ENCODE measurements around the gene CYYR1. TPM values are rescaled to one million over a fixed set of nuclear protein-coding genes. Genes with fewer than 3 reads are reported as not detected.

Gene CYYR1
- total RNA-seq, 1 donor, result 6.2 TPM

DNA sequence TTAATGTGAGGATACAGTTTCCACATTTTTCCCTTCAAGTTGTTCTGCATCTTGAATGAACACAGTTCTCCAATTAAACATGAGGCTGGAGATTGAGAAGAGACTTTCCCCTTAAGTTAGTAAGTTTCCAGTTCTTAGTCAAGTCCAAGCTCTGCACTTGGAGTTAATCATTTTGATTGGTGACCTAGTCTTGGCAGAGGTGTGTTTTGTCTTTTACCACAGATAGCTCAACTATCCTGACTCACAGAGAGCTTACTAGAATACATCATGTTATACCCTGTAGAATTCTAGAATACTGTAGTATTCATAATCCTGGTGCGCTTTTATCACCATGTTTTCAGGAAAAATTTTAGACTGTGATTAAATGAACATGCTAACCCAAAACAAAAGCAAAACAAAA lies 129.2 kb downstream of the CYYR1 start:
- no peak for DNase-seq (ENCODE audit: low read depth in 2 of 3, low spot score in 2 of 3)

DNA sequence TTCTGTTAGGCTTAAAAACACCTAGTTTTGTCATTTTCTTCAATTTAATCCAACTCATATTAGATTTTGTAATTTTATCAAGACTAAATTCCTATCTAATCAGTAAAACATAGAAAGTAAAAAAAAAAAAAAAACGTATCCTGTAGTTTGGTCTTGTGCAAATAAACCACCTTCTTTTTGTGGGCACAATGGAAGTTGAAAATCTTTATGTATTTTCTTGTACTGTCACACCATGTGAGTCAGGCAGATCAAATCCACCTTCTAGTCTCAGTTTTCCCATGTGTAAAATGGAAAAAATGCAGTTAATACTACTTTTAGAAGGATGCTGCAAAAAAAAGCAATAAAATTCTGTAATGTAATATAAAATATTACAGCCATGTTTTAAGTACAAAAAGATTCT lies 129.8 kb downstream of the CYYR1 start:
- DNase-seq (ENCODE audit: low read depth in 2 of 3, low spot score in 2 of 3), result no peak

DNA sequence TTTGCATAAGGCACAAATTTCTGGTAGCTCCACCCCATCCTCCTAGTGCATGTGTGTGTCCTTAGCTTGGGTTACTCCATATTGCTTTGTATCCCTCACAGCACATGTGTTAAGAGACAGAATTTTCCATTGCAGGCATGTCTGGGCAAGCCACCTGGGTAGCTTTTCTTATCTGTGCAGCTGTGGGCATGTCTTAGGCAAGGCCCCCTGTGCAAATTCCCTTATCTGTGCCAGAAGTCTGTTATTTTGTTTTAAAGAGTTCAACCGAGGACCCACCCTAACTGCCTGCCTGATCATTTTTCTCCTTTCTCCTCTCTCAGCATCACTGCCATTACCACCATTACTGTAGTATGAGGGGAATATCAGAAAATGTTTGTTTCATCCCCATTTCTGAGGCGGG lies 131.9 kb downstream of the CYYR1 start:
- DNase-seq (ENCODE audit: low read depth in 2 of 3, low spot score in 2 of 3), result no peak

- DNase-seq (ENCODE audit: low read depth in 2 of 3, low spot score in 2 of 3), result no peak
These were observed 134.1 kb downstream of the CYYR1 start for GRCh38 chr21:26438976-26439375.

GRCh38 chr21:26437326-26438009 lies 135.6 kb downstream of the CYYR1 start:
- DNase-seq (ENCODE audit: low read depth in 2 of 3, low spot score in 2 of 3), result peak in 2 of 3 donors; percentile 8 to 52

- DNase-seq (ENCODE audit: low read depth in 2 of 3, low spot score in 2 of 3), result no peak
These were observed 139.7 kb downstream of the CYYR1 start for GRCh38 chr21:26433386-26433785.

GRCh38 chr21:26432410-26432809 lies 140.7 kb downstream of the CYYR1 start:
- peak in 1 of 3 donors; percentile 20 for DNase-seq (ENCODE audit: low read depth in 2 of 3, low spot score in 2 of 3)

DNA sequence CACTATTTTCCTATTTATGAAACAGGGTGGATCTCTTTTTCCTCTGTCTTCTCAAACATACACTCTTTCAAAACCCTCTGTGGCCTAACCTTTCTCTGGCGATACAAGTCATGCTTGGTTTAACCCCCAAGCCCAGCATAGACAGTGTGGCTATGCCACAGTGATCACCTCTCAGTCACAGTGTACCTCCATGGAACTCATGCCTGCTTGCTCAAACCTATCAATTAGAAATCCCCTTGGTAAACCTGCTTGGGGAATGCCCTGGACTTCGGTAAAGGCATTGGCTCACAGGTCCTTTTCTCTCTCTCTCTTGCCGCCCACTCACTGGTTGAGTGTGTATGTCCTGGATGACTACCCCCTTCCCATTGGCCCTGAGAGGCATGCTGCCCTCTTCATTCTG lies 147.5 kb downstream of the CYYR1 start:
- no peak for DNase-seq (ENCODE audit: low read depth in 2 of 3, low spot score in 2 of 3)

DNA sequence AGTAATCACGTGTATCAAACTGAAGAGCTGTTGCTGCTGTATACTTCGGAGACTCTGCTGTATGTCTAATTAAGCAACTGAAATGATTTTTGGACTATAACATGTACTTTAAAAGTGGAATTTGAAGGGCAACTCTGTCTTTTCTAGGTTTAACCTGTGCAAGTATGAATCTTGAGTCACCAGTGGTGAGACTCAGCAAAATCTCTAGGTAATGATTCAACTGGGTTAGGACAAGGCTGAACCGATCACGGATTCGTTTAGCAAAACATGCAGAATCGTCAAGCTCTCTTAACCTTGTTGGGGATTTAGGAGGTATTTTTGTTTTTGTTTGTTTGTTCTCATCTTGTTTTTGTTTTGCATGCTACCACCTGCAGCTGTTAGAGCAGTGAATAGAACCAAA lies 149.6 kb downstream of the CYYR1 start:
- DNase-seq (ENCODE audit: low read depth in 2 of 3, low spot score in 2 of 3), result no peak

- no peak for DNase-seq (ENCODE audit: low read depth in 2 of 3, low spot score in 2 of 3)
These were observed 150.4 kb downstream of the CYYR1 start for GRCh38 chr21:26422706-26423105.

DNA sequence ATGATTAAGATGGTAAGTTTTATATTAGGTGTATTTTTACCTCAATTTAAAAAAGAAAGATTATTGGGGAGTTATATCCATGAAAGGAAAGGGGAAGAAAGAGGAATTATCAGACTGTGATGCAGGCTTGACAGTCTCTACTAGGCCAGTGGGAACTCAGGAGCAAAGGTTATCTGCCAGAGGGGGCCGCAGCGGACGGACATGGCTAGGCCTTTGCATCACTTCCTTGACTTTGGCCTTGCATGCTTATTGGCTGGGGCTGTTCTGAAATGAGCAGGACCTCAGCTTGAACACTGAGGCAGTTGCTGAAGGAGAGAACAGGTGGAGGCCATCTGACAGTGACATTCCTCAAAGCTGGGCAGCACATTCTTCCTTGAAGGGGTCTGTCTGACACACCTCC lies 150.9 kb downstream of the CYYR1 start:
- no peak for DNase-seq (ENCODE audit: low read depth in 2 of 3, low spot score in 2 of 3)

DNA sequence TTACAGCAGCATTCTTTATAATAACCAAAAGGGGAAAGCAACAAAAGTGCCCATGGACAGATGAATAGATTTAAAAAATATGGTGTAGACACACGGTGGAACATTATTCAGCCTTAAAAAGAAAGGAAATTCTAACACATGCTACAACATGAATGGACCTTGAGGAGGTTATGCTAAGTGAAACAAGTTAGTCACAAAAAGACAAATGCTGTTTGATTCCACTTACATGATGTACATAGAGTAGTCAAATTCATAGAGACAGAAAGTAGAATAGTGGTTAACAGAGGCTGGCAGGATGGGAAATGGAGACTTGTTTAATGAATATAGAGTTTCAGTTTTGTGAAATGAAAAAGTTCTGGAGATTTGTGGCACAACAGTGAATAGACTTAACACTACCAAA lies 151.4 kb downstream of the CYYR1 start:
- DNase-seq (ENCODE audit: low read depth in 2 of 3, low spot score in 2 of 3), result no peak

Measured in hematopoietic multipotent progenitor cell (in vitro differentiated cells).